GM10266 (cell line): ENCODE results near the gene SPRED2.

ENCODE experiments used
- DNase-seq: peaks from one replicate; pipeline ENCODE4 v3.0.0; 2012; ENCODE audit errors: extremely low spot score
- CTCF ChIP-seq: IDR thresholded peaks from 2 replicates; pipeline ENCODE4 v1.5.1; 2012; ENCODE audit warnings: mild to moderate bottlenecking, low read depth; ENCODE audit not compliant: control insufficient read depth, insufficient read depth; ENCODE audit errors: missing control alignments

The SPRED2 gene

GRCh38 chr2:65386344-65386743 lies 46.1 kb downstream of the SPRED2 start:
- no peak for TF ChIP-seq CTCF
- no peak for DNase-seq

DNA sequence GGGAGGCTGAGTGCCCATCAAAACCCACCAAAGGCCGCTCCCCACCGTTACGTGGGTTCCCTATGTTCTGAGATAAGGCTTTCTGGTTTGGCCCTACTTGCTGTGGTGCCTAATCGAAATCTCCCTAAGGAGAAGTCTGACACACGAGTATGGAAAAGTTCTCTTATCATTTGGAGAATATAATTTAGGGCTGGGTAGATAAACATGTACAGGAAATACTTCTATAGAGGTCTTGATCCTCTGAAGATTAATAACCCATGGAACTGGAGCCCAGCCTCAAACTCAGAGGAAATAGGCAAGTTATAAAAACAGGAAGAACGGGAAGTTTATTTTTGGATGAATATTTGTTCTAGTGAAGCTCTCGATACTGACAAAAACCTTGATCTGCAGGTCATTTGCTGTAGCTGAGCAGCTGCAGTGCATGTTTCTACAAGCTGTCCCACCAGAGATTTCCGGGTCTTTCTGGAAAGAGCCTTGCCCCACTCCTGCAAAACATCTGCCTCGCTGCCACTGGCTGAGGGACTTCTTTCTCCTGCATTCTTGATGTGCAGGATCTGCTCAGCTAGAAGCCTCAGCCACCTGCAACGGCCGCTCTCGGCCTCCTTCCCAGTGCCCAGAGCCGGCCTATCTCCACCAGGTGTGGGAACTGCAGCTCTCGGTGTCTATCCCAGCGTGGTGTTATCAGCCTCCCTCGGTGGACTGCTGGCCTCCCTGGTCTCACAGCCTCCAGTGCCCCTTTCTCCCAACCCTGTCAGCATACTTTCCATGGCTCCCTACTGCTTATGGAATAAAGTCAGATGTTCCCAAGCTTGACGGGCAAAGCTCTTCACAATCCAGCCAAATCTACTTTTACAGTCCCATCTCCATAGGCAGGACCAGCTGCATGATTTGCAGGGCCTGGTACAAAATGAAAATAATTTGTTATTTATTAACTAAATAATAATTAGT lies 48.6 kb downstream of the SPRED2 start:
- TF ChIP-seq CTCF, result no peak
- no peak for DNase-seq

DNA sequence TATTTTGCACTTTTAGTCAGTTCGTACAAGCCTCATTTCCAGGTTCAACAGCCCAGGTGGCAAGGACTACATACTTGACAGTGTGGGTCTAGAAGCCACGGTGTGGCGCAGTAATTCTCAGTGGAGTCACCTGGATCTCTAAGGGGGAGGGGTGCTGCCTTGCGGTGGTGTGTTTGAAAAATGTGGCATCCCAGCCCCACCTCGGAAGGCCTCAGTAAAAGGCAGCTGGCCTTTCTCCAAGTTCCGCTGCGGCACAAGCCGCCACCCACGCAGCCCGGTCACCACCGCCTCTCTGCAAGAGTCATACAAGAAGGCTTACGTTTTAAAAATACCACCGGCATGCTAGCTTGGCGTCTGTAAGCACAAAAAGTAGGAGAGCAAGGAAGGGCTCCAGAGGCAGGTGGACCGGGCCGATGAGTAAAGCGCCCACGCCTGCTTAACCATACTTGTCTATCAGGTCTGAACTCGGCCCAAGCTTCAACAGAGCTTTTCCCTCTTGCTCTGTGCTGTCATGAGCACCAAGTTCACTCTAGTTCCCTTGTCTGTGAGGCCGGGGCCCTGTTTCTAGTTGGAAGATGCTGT lies 49.5 kb downstream of the SPRED2 start:
- peak; percentile 57 for TF ChIP-seq CTCF
- DNase-seq, result peak; percentile 59

DNA sequence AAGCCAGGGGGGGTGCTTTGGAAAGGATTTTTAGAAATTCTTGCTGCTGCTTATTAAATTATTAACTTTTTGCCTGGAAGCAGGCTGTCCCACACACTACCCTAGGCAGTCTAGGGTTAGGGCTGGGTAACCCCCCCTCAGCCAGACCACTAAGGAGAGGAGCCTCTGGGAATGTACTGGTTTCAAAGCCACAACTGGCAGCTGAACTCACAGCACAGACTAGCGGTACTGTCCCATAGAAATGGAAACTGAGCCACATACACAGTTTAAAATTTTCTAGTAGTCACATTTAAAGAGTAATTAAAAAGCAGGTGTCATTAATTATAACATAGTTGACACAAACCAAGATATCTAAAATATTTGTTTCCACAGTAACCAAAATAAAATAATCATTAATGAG lies 50.1 kb downstream of the SPRED2 start:
- DNase-seq, result no peak
- TF ChIP-seq CTCF, result peak; percentile 15

- no peak for DNase-seq
- no peak for TF ChIP-seq CTCF
Measured at GRCh38 chr2:65381607-65382051, 50.8 kb downstream of the SPRED2 start.

- no peak for TF ChIP-seq CTCF
Measured at GRCh38 chr2:65380255-65380654, 52.1 kb downstream of the SPRED2 start.

GRCh38 chr2:65379721-65380171 lies 52.7 kb downstream of the SPRED2 start:
- no peak for DNase-seq
- TF ChIP-seq CTCF, result no peak

More at GRCh38 chr2:65380255-65380654, 52.1 kb downstream of the SPRED2 start:
- no peak for DNase-seq
